Measurements from ENCODE around the gene RPS6KC1. TPM values are rescaled to one million over a fixed set of nuclear protein-coding genes. Genes with fewer than 3 reads are reported as not detected.

The RPS6KC1 gene
- total RNA-seq, 1 donor from 2014 or later, result 13.0 TPM

DNA sequence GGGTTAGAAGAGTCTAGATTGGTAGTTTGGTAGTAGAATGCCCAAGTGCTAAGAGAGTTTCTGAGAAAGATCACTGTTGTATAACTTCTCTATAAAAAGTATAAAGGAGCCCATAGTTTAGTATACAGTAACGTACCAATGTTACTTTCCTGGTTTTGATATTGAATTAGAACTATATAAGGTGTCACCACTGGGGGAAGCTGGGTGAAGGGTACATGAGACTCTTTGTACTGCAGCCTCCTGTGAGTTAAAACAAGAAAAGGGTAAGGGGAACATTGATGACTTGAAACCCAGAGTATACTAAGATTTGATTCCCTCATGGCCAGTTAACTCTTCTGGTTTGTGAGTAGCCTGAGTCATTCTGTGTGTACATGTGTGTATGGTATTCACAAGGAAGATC lies 129.8 kb downstream of the RPS6KC1 start:
- DNase-seq (no peak), ATAC-seq (ENCODE audit: low read depth) (no peak)
- peaks cover 54% of the 10 kb centered on the region for H3K36me3 Mint-ChIP-seq (ENCODE audit: low read depth)
- H3K4me3 Mint-ChIP-seq, result no peak overlapping the region
- no peaks in the 10 kb centered on the region for H3K27me3 Mint-ChIP-seq
- no peaks in the 10 kb centered on the region for H3K4me1 Mint-ChIP-seq
- peaks cover 17% of the 10 kb centered on the region for H3K9me3 Mint-ChIP-seq
- intact Hi-C loops (cut with micrococcal nuclease), result no loop called here
- POLR2A ChIA-PET, result no interaction called here
- CTCF ChIA-PET, result no interaction called here
- H3K27ac Mint-ChIP-seq, result no peak overlapping the region
- no peak for TF ChIP-seq CTCF (IDR thresholded peaks at IDR 0.05)

GRCh38 chr1:213183036-213183672 lies 132.1 kb downstream of the RPS6KC1 start:
- no peak for TF ChIP-seq CTCF (IDR thresholded peaks at IDR 0.05)
- H3K4me1 Mint-ChIP-seq, result no peaks in the 10 kb centered on the region
- CTCF ChIA-PET, result no interaction called here
- no peaks in the 10 kb centered on the region for H3K27me3 Mint-ChIP-seq
- DNase-seq (no peak), ATAC-seq (ENCODE audit: low read depth) (no peak)
- H3K27ac Mint-ChIP-seq, result no peak overlapping the region
- H3K4me3 Mint-ChIP-seq, result no peak overlapping the region
- POLR2A ChIA-PET, result no interaction called here
- peaks cover 23% of the 10 kb centered on the region for H3K9me3 Mint-ChIP-seq
- intact Hi-C loops (cut with micrococcal nuclease), result no loop called here
- H3K36me3 Mint-ChIP-seq (ENCODE audit: low read depth), result peaks cover 59% of the 10 kb centered on the region

GRCh38 chr1:213186168-213186567 lies 135.1 kb downstream of the RPS6KC1 start:
- Mint-ChIP-seq H3K36me3 (ENCODE audit: low read depth) (peaks cover 61% of the 10 kb centered on the region), H3K27me3 (no peaks in the 10 kb centered on the region), H3K4me3 (no peak overlapping the region), H3K4me1 (no peaks in the 10 kb centered on the region), H3K9me3 (peaks cover 37% of the 10 kb centered on the region), H3K27ac (no peak overlapping the region)
- DNase-seq (no peak), ATAC-seq (ENCODE audit: low read depth) (no peak)
- ChIA-PET CTCF (no interaction called here), POLR2A (no interaction called here)
- no peak for TF ChIP-seq CTCF (IDR thresholded peaks at IDR 0.05)
- intact Hi-C loops (cut with micrococcal nuclease), result no loop called here

GRCh38 chr1:213192026-213192425 lies 141.0 kb downstream of the RPS6KC1 start:
- no peak overlapping the region for H3K4me3 Mint-ChIP-seq
- peaks cover 23% of the 10 kb centered on the region for H3K9me3 Mint-ChIP-seq
- no peak for DNase-seq
- no peak overlapping the region for H3K27ac Mint-ChIP-seq
- peaks cover 50% of the 10 kb centered on the region for H3K36me3 Mint-ChIP-seq (ENCODE audit: low read depth)
- POLR2A ChIA-PET, result interaction anchor here (0.7 kb wide), 1 partner anchor 10 kb away, joined by 3 read pairs; no protein-coding TSS in a partner anchor
- ATAC-seq (ENCODE audit: low read depth), result no peak
- intact Hi-C loops (cut with micrococcal nuclease), result no loop called here
- H3K4me1 Mint-ChIP-seq, result no peaks in the 10 kb centered on the region
- TF ChIP-seq CTCF (IDR thresholded peaks at IDR 0.05), result no peak
- no peaks in the 10 kb centered on the region for H3K27me3 Mint-ChIP-seq
- CTCF ChIA-PET, result no interaction called here

DNA sequence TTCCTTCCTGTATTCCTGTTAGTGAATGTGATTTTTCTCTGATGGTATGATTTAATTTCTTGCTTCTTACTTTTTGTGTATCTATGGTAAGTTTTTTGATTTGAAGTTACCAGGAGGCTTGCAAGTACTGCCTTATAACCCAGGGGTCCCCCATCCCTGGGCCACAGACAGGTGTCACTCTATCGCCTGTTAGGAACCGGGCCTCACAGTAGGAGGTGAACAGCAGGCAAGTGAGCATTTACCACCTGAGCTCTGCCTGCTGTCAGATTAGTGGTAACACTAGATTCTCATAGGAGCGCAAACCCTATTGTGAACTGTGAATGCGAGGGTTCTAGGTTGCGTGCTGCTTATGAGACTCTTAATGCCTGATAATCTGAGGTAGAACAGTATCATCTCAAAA lies 143.3 kb downstream of the RPS6KC1 start:
- Mint-ChIP-seq H3K27me3 (no peaks in the 10 kb centered on the region), H3K9me3 (peaks cover 32% of the 10 kb centered on the region), H3K27ac (no peak overlapping the region), H3K4me1 (no peaks in the 10 kb centered on the region), H3K36me3 (ENCODE audit: low read depth) (peaks cover 66% of the 10 kb centered on the region), H3K4me3 (no peak overlapping the region)
- DNase-seq (no peak), ATAC-seq (ENCODE audit: low read depth) (no peak)
- intact Hi-C loops (cut with micrococcal nuclease), result no loop called here
- no peak for TF ChIP-seq CTCF (IDR thresholded peaks at IDR 0.05)
- CTCF ChIA-PET, result no interaction called here
- POLR2A ChIA-PET, result no interaction called here

All from activated B cell treated with CpG ODN at 0.5 μM for 24 hours (primary cell).